ENCODE data around the gene ZNF609.

GRCh38 chr15:64640146-64640871 lies 179.9 kb downstream of the ZNF609 start:
- TF ChIP-seq POLR2AphosphoS5 (IDR thresholded peaks at IDR 0.05; ENCODE audit: low read depth, low read length) (no peak), POLR2A (IDR thresholded peaks at IDR 0.05; ENCODE audit: low read depth, low read length) (no peak)

All from GM12892 (cell line).